GM18498 (cell line): ENCODE results near the gene CD2AP.

Experiments used
- ATAC-seq: cut with Tn5 transposase; IDR thresholded peaks from one replicate; pipeline ENCODE4 v1.9.1; 2021; ENCODE audit warnings: mild to moderate bottlenecking, moderate library complexity; ENCODE audit not compliant: unreplicated experiment

Gene CD2AP

GRCh38 chr6:47495207-47495606 is 17.6 kb downstream of the CD2AP start:
- no peak for ATAC-seq

- ATAC-seq: no peak
Measured at GRCh38 chr6:47495954-47496545, 18.5 kb downstream of the CD2AP start.

GRCh38 chr6:47496935-47497579 is 19.5 kb downstream of the CD2AP start:
- no peak for ATAC-seq

GRCh38 chr6:47502920-47503319 is 25.3 kb downstream of the CD2AP start:
- no peak for ATAC-seq

- no peak for ATAC-seq
Measured at GRCh38 chr6:47509937-47510336, 32.3 kb downstream of the CD2AP start.

- no peak for ATAC-seq
Measured at GRCh38 chr6:47512872-47513271, 35.3 kb downstream of the CD2AP start.

GRCh38 chr6:47519279-47519678 is 41.7 kb downstream of the CD2AP start:
- no peak for ATAC-seq

- no peak for ATAC-seq
Measured at GRCh38 chr6:47520282-47520681, 42.7 kb downstream of the CD2AP start.

- ATAC-seq: no peak
Measured at GRCh38 chr6:47521961-47522360, 44.4 kb downstream of the CD2AP start.

GRCh38 chr6:47524136-47524845 is 46.7 kb downstream of the CD2AP start:
- ATAC-seq: no peak

- ATAC-seq: no peak
Measured at GRCh38 chr6:47525330-47526057, 47.9 kb downstream of the CD2AP start.

GRCh38 chr6:47527274-47527673 is 49.7 kb downstream of the CD2AP start:
- no peak for ATAC-seq

- ATAC-seq: no peak
Measured at GRCh38 chr6:47529734-47530133, 52.1 kb downstream of the CD2AP start.

- no peak for ATAC-seq
Measured at GRCh38 chr6:47532981-47533585, 55.5 kb downstream of the CD2AP start.

- no peak for ATAC-seq
Measured at GRCh38 chr6:47534063-47534462, 56.5 kb downstream of the CD2AP start.

- ATAC-seq: no peak
Measured at GRCh38 chr6:47535316-47536225, 58.0 kb downstream of the CD2AP start.

- ATAC-seq: no peak
Measured at GRCh38 chr6:47536816-47537401, 59.3 kb downstream of the CD2AP start.

GRCh38 chr6:47545223-47545622 is 67.6 kb downstream of the CD2AP start:
- no peak for ATAC-seq

- ATAC-seq: no peak
Measured at GRCh38 chr6:47551670-47552069, 74.1 kb downstream of the CD2AP start.

- ATAC-seq: no peak
Measured at GRCh38 chr6:47552319-47552718, 74.7 kb downstream of the CD2AP start.
